Panc1 (cell line): ENCODE data around the gene VIPR2. TPM values are rescaled to one million over a fixed set of nuclear protein-coding genes. Genes with fewer than 3 reads are reported as not detected.

Experiments
- ATAC-seq: fragments of 200-7000 bp; cut with Tn5 transposase; 2 replicates; pipeline ENCODE4 v1.9.1; 2020; ENCODE audit warnings: mild to moderate bottlenecking, moderate library complexity
- BruUV-seq: library from RNA; stranded (reverse); fragments of 400-500 nt; replicated peaks from 2 replicates; lab custom pipeline; 2021; lab: Mats Ljungman, UMichigan
- CTCF ChIA-PET: fragments of 300-600 bp; sonication (Branson Sonifier 250); formaldehyde crosslinking; loops from one replicate; lab custom pipeline; 2022; ENCODE audit warnings: antibody characterized with exemption; lab: Charles Lee
- POLR2A ChIA-PET: fragments of 300-600 bp; sonication (Branson Sonifier 250); formaldehyde crosslinking; loops from one replicate; lab custom pipeline; 2022; ENCODE audit warnings: antibody characterized with exemption; lab: Charles Lee
- DNase-seq: peaks from one replicate; pipeline ENCODE4 v3.0.0-alpha.2; 2010; ENCODE audit warnings: low read depth, low spot score
- H3K27ac ChIP-seq: 2 replicates; pipeline ENCODE4 v1.5.1; 2011; ENCODE audit warnings: mild to moderate bottlenecking, low read length, inconsistent platforms
- H3K27me3 ChIP-seq: fragments of 200-500 bp; sonication (Bioruptor generic); 2 replicates; pipeline ENCODE4 v1.6.0; 2014; ENCODE audit warnings: low read length, inconsistent platforms; ENCODE audit not compliant: control insufficient read depth, insufficient read depth
- H3K36me3 ChIP-seq: fragments of 200-500 bp; sonication (Bioruptor generic); 2 replicates; pipeline ENCODE4 v1.5.1; 2014; ENCODE audit warnings: inconsistent platforms, mild to moderate bottlenecking, low read length, moderate library complexity; ENCODE audit not compliant: control insufficient read depth, insufficient read depth
- H3K4me1 ChIP-seq: 2 replicates; pipeline ENCODE4 v1.5.1; 2011; ENCODE audit warnings: inconsistent platforms, mild to moderate bottlenecking, low read length, moderate library complexity; ENCODE audit not compliant: control insufficient read depth, insufficient read depth
- H3K4me3 ChIP-seq, 2 experiments: 2 replicates each; pipeline ENCODE4 v1.5.1; 2011 to 2012; ENCODE audit warnings: low read depth in 2 of 2, low read length in 2 of 2, mild to moderate bottlenecking in 2 of 2, inconsistent platforms in 1 of 2, moderate library complexity in 1 of 2
- H3K9me3 ChIP-seq: fragments of 200-500 bp; sonication (Bioruptor generic); 2 replicates; pipeline ENCODE4 v1.5.1; 2014; ENCODE audit warnings: low read depth, mild to moderate bottlenecking, inconsistent platforms, low read length, moderate library complexity; ENCODE audit not compliant: control insufficient read depth, insufficient read depth
- CTCF ChIP-seq: fragments of 450-650 bp; IDR thresholded peaks from 2 replicates; pipeline ENCODE4 v1.5.1; 2017; ENCODE audit warnings: mild to moderate bottlenecking
- POLR2AphosphoS5 ChIP-seq: IDR thresholded peaks from 2 replicates; pipeline ENCODE4 v1.6.1; 2012; ENCODE audit warnings: mild to moderate bottlenecking, low read depth, low read length, moderate library complexity
- REST ChIP-seq, 2 experiments: IDR thresholded peaks; 2 replicates each; pipeline ENCODE4 v1.6.1; 2011 to 2012; ENCODE audit warnings: low read depth in 2 of 2, control low read depth in 1 of 2, low read length in 1 of 2, mild to moderate bottlenecking in 1 of 2, moderate library complexity in 1 of 2; ENCODE audit not compliant: insufficient read depth in 1 of 2
- SIN3A ChIP-seq: IDR thresholded peaks from 2 replicates; pipeline ENCODE4 v1.6.1; 2012; ENCODE audit warnings: low read depth, mild to moderate bottlenecking, low read length, moderate library complexity, borderline replicate concordance; ENCODE audit not compliant: insufficient read depth
- TCF7L2 ChIP-seq: IDR thresholded peaks from 2 replicates; pipeline ENCODE4 v1.6.1; 2011; ENCODE audit warnings: mild to moderate bottlenecking, low read depth, low read length, inconsistent platforms
- in situ Hi-C: cut with HindIII; loops from 2 replicates; pipeline ENCODE4 v1.10.0; 2016; ENCODE audit warnings: low sequenced_read_pairs, low pct_unique_long_range_greater_than_20kb
- intact Hi-C: fragments of 100-400 bp; cut with micrococcal nuclease; formaldehyde crosslinking; loops from one replicate; pipeline ENCODE4 v1.10.0; 2022; ENCODE audit not compliant: unreplicated experiment
- total RNA-seq: library from RNA; stranded (reverse); gene quantifications from one replicate; pipeline ENCODE4 v1.2.1, GENCODE V29; 2021; ENCODE audit not compliant: unreplicated experiment

Gene VIPR2
- total RNA-seq, 1 experiment from 2014 or later: not detected

GRCh38 chr7:159149488-159149887 lies 4.8 kb upstream of the VIPR2 start:
- CTCF ChIA-PET: no interaction called here
- ATAC-seq: 0 out of 2 replicates have a peak, but pooled peaks have one; percentile 8

GRCh38 chr7:159148430-159149395 lies 4.0 kb upstream of the VIPR2 start:
- Histone ChIP-seq H3K27me3 (peaks cover 9% of the 10 kb centered on the region), H3K27ac (no peak overlapping the region), H3K9me3 (no peaks in the 10 kb centered on the region), H3K4me1 (no peaks in the 10 kb centered on the region; the same call in 1 of the 2 replicates), H3K36me3 (no peaks in the 10 kb centered on the region), H3K4me3 (no peak overlapping the region)
- CTCF ChIA-PET: no interaction called here
- no TSS peak for BruUV-seq
- intact Hi-C loops (no loop called here), in situ Hi-C loops (no loop called here)
- DNase-seq: no peak
- ATAC-seq: no peak
- no peak for TF ChIP-seq REST (IDR thresholded peaks at IDR 0.05; ENCODE audit: insufficient read depth in 1 of 2, low read depth in 2 of 2, low read length in 1 of 2)
- no peak for TF ChIP-seq TCF7L2
- no peak for TF ChIP-seq SIN3A
- TF ChIP-seq CTCF: no peak
- no peak for TF ChIP-seq POLR2AphosphoS5
- POLR2A ChIA-PET: no interaction called here

More at GRCh38 chr7:159149488-159149887, 4.8 kb upstream of the VIPR2 start:
- no peak for TF ChIP-seq POLR2AphosphoS5
- no peak for TF ChIP-seq REST (IDR thresholded peaks at IDR 0.05; ENCODE audit: insufficient read depth in 1 of 2, low read depth in 2 of 2, low read length in 1 of 2)
- Histone ChIP-seq H3K4me1 (no peaks in the 10 kb centered on the region), H3K4me3 (no peak overlapping the region), H3K27me3 (peaks cover 7% of the 10 kb centered on the region; the same call in 1 of the 2 replicates), H3K36me3 (no peaks in the 10 kb centered on the region), H3K9me3 (no peaks in the 10 kb centered on the region), H3K27ac (no peak overlapping the region)
- DNase-seq: no peak
- POLR2A ChIA-PET: no interaction called here
- BruUV-seq: no TSS peak
- in situ Hi-C loops: no loop called here
- intact Hi-C loops: no loop called here
